DND-41 (cell line): ENCODE results near the gene ZNF143.

ENCODE experiments used
- CTCF ChIP-seq: IDR thresholded peaks from 2 replicates; pipeline ENCODE4 v1.5.1; 2012; ENCODE audit warnings: borderline replicate concordance, low read length, moderate library complexity, mild to moderate bottlenecking; ENCODE audit not compliant: poor library complexity, severe bottlenecking; ENCODE audit errors: extremely low read depth
- EZH2 ChIP-seq: IDR thresholded peaks from 3 replicates; pipeline ENCODE4 v1.6.1; 2012; ENCODE audit warnings: borderline replicate concordance, low read depth, mild to moderate bottlenecking, moderate library complexity, low read length, inconsistent platforms; ENCODE audit not compliant: severe bottlenecking

GRCh38 chr11:9528573-9529333, 67.9 kb downstream of the ZNF143 start:
- TF ChIP-seq CTCF (no peak), EZH2 (no peak)
